HepG2 (cell line): ENCODE measurements around the gene POU2F1.

Experiments
- CAMTA2 ChIP-seq: sonication (generic); formaldehyde crosslinking; IDR thresholded peaks from 2 replicates; pipeline ENCODE4 v1.4.0; 2020; ENCODE audit warnings: mild to moderate bottlenecking, missing genetic modification reagents, borderline replicate concordance
- HDAC2 ChIP-seq: sonication (generic); formaldehyde crosslinking; IDR thresholded peaks from 2 replicates; pipeline ENCODE4 v1.4.0; 2020; ENCODE audit warnings: missing genetic modification reagents
- HMG20A ChIP-seq: IDR thresholded peaks from 2 replicates; pipeline ENCODE4 v1.6.1; 2016; ENCODE audit warnings: borderline replicate concordance
- IKZF1 ChIP-seq: fragments of 450-650 bp; IDR thresholded peaks from 2 replicates; pipeline ENCODE4 v1.7.1; 2016
- JUND ChIP-seq: sonication (generic); formaldehyde crosslinking; IDR thresholded peaks from 2 replicates; pipeline ENCODE4 v1.8.0; 2022; ENCODE audit warnings: mild to moderate bottlenecking, missing genetic modification reagents
- KDM4B ChIP-seq: sonication (generic); formaldehyde crosslinking; IDR thresholded peaks from 2 replicates; pipeline ENCODE4 v1.4.0; 2020; ENCODE audit warnings: missing genetic modification reagents
- MAZ ChIP-seq, 2 experiments: sonication (generic) in 1 of 2; formaldehyde crosslinking in 1 of 2; IDR thresholded peaks; 2 replicates each; pipeline versions ENCODE4 v1.5.0 to v1.6.1; 2012 to 2020; ENCODE audit warnings: low read depth in 2 of 2, mild to moderate bottlenecking in 2 of 2, borderline replicate concordance in 1 of 2, improper control_type of control experiment in 1 of 2, low read length in 1 of 2, missing genetic modification reagents in 1 of 2, moderate library complexity in 1 of 2
- MED8 ChIP-seq: sonication (generic); formaldehyde crosslinking; IDR thresholded peaks from 2 replicates; pipeline ENCODE4 v1.8.1; 2023; ENCODE audit warnings: mild to moderate bottlenecking, missing genetic modification reagents; ENCODE audit not compliant: insufficient replicate concordance
- POLR2AphosphoS5 ChIP-seq: IDR thresholded peaks from 2 replicates; pipeline ENCODE4 v1.6.1; 2012; ENCODE audit warnings: low read depth, low read length
- RAD21 ChIP-seq: fragments of 450-650 bp; formaldehyde crosslinking; IDR thresholded peaks from 2 replicates; pipeline ENCODE4 v1.5.0; 2020; ENCODE audit warnings: mild to moderate bottlenecking
- TAF1 ChIP-seq: sonication (generic); formaldehyde crosslinking; IDR thresholded peaks from 2 replicates; pipeline ENCODE4 v1.4.0; 2020; ENCODE audit warnings: missing genetic modification reagents
- ZNF451 ChIP-seq: sonication (generic); formaldehyde crosslinking; IDR thresholded peaks from 2 replicates; pipeline ENCODE4 v1.5.0; 2020; ENCODE audit warnings: mild to moderate bottlenecking, missing genetic modification reagents
- TF ChIP-seq, protein P1 (sequence below): sonication (generic); formaldehyde crosslinking; IDR thresholded peaks from 2 replicates; pipeline ENCODE4 v1.5.0; 2020; ENCODE audit warnings: mild to moderate bottlenecking, missing genetic modification reagents, moderate library complexity
- TF ChIP-seq, protein P2 (sequence below): IDR thresholded peaks from 2 replicates; pipeline ENCODE4 v1.6.1; 2012; ENCODE audit warnings: inconsistent platforms

DNA sequence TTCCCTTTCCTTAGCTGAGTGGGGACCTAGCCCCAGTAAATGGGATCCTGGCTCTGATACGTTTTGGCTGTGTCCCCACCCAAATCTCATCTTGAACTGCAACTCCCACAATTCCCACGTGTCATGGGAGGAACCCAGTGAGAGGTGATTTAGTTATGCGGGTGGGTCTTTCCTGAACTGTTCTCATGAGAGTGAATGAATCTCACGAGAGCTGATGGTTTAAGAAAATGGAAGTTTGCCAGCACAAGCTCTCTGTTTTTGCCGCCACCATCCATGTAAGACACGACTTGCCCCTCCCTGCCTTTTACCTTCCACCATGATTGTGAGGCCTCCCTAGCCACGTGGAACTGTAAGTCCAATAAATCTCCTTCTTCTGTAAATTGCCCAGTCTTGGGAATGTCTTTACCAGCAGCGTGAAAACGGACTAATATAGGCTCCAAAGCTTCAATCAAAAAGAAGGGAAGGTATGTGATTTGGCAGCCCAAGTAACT lies 29.9 kb upstream of the POU2F1 start:
- TF ChIP-seq RAD21 (CRISPR knock-in tag) (no peak), CAMTA2 (CRISPR knock-in tag) (no peak), POLR2AphosphoS5 (no peak), HDAC2 (CRISPR knock-in tag) (no peak), JUND (CRISPR knock-in tag) (no peak), IKZF1 (no peak), MED8 (CRISPR knock-in tag) (no peak), TAF1 (CRISPR knock-in tag) (no peak), HMG20A (CRISPR knock-in tag) (no peak), KDM4B (CRISPR knock-in tag) (no peak), MAZ (IDR thresholded peaks at IDR 0.05; ENCODE audit: borderline replicate concordance, low read depth, low read length) (no peak), MAZ (CRISPR knock-in tag; IDR thresholded peaks at IDR 0.05; ENCODE audit: low read depth) (no peak), ZNF451 (CRISPR knock-in tag) (no peak)
- TF ChIP-seq, protein P1, sequence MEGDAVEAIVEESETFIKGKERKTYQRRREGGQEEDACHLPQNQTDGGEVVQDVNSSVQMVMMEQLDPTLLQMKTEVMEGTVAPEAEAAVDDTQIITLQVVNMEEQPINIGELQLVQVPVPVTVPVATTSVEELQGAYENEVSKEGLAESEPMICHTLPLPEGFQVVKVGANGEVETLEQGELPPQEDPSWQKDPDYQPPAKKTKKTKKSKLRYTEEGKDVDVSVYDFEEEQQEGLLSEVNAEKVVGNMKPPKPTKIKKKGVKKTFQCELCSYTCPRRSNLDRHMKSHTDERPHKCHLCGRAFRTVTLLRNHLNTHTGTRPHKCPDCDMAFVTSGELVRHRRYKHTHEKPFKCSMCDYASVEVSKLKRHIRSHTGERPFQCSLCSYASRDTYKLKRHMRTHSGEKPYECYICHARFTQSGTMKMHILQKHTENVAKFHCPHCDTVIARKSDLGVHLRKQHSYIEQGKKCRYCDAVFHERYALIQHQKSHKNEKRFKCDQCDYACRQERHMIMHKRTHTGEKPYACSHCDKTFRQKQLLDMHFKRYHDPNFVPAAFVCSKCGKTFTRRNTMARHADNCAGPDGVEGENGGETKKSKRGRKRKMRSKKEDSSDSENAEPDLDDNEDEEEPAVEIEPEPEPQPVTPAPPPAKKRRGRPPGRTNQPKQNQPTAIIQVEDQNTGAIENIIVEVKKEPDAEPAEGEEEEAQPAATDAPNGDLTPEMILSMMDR (CRISPR knock-in tag), result no peak
- TF ChIP-seq, protein P2, sequence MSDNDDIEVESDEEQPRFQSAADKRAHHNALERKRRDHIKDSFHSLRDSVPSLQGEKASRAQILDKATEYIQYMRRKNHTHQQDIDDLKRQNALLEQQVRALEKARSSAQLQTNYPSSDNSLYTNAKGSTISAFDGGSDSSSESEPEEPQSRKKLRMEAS, result no peak
